Measurements from ENCODE around the gene STIL.
A peak's percentile ranks its signal among the peaks of the same experiment; 100 is the strongest.

Gene STIL

DNA sequence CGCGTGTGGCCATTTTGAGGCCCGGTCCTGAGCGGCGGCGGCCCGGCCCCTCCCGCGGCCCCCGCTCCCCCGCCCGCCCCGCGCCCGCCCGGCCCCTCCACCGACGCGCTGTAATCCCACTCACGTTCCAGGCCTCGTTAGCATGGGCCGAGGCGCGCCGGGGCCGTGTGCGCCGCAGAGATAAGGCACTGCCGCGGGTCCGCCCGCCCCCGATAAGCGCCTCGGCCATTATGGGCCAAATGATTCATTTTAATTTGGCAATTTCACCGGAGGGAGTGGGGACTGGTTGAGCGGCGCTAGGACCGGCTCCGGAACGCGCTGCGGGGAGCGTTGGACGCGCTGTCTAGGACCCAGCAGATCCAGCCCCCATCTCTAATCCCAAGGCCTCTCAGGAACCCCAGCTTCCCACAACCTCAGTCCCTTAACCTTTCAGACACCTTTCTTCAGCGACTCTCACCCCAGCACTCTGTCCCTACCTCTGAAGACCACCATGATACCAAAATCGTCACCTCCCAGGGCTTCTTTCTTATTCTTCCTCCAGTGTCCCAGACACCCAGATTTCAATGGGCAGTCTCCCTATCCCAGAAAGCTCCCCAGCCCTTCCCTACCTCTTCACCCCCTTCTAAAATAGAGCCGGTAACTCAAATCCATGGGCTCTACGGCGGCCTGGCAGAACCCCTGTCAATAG, 81.6 kb downstream of the STIL start, which contains the start of gene TAL1:
Gene TAL1, minus strand, starts transcription at position 39 of the 688 bp plus-strand sequence. CDS start 6,337 bp downstream, outside the sequence.
- no peak for DNase-seq

DNA sequence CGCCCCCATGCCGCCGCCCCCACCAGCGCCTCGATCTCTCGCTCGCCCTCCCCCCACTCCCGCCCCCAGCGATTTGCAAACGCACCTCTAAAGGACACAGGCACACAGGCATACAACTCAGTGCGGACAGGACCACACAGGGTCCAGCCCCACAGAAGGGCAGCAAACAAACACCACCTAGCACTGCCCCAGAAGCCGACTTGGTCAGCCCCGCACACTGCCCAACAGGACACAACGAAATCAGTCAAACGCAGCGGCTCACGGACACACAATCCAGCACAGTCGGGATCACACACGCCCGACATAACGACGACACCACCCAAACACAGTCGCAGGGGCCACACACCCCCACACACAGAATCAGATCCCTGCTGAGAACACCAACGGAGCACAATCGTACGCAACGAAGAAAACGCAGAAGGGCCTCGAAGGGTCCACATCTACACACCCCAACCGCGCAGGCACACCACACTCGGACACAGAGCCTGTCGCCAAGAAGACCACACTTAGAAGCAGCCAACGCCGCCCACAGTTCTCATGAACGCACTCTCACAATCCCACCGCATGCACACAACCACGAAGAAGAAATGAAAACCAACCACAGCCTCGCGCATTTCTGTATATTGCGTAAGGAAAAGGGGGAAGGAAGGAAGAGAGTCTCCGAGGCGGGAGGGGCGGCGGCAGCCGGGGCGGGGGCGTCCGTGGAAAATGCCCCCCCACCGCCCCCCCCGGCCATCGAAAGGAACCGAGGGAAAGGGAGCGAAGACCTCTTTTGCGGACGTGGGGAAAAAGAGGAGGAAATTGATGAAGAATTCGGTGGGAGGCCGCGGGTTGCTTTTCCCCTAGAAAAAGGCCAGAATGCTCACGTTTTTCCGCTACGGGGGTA, 82.4 kb downstream of the STIL start:
- peak; percentile 42 to 51 for DNase-seq

DNA sequence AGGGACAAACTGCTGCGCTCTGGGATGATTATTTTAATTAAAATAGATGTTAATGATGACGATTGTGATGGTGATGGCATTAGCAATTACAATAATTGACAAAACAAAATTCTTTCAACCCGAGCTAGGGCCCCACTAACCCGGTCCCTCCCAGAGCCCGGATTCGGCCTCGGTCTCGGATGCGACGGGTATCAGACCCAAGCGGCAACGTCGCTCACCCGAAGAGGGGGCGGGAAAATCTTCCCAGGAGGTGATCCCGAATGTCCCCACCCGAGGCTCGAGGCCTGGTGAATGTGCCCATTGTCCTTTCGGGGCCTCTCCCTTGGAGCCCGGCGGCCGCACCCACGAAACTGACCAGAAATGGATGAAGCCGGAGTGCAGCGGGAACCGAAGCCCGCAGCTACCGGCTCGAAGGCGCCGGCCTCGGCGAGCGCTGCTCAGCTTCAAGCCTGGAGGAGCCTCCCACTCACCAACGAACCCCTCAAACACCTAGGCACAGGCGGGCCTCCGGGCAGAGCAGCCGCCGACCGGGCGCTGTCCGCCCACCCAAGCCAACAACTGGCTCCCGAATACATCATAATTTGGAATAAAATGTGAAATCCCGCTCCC, 83.2 kb downstream of the STIL start:
- no peak for DNase-seq

DNA sequence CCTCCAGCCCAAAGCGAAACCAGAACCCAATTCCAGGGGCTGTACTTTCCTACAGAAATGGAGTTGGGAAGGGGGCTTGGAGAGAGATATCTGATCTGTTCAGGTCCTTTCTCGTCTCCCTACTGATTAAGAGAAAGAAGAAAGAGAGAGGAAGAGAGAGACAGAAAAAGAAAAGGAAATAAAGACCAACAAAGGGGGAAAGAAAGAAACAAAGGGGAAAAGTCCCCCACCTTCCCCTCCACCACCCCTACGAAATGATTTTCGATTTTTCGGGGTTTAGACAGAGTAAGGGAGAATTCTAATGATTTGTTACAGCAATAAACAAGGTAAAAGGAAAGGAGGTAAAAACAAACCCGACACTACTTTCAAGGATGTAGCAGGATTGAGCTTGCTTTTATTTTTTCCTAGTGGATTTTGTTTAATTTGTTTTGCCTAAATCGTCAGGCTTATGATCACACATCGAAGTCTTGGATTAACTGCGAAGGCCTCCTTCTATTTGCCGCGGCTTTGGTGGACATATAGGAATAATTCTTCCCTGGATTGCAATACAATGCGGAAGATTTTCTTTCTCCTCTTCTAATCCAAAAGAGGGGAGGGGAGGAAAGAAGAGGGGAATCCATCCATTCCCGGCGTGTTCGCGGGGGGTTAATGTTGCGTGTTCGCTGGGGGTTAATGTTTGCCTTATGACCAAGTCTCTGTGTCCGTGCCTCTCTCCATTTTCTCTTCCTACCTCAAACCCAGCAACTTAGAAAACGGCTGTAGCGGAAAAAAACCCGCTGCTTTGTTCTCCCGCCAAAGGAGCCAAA, 83.9 kb downstream of the STIL start:
- DNase-seq = no peak

DNA sequence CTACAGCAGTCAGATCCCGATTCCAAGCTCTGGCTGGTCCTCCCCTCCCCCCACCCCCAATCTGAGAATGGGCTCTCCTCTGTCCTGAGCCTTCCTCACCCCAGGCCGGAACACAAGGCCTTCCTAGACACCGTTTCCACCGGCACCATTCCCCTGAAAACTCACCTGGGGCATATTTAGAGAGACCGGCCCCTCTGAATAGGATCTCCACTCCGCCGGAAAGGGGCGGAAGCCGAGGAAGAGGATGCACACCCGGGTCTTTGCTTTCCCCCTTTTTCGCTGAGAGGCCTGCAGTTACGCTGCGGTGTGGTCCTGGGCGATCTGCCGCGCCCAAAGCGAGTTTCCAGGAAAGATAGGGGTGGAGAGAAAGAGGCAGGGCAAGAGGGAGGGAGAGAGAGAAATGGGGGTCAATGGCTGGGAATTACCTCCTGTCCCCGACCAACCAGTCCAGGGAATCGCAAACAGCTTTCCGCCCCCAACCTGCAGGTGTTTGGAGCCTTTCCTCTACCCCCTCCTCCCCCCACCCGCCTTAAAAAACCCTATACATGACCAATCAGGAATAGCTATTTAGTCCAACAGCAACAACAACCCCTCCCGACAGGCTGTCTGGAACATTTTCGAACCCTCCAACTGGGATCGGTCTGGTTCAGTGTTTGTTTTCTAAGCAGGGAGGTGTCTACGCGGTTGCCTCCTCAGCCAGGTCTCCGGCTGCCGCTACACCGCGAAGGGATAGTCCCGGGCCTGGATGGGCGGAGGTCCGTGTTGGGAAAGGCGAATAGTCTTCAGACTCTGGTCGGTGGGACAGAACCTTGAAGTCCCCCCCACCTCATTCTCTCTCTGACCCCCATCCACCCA, 84.7 kb downstream of the STIL start:
- DNase-seq = no peak

DNA sequence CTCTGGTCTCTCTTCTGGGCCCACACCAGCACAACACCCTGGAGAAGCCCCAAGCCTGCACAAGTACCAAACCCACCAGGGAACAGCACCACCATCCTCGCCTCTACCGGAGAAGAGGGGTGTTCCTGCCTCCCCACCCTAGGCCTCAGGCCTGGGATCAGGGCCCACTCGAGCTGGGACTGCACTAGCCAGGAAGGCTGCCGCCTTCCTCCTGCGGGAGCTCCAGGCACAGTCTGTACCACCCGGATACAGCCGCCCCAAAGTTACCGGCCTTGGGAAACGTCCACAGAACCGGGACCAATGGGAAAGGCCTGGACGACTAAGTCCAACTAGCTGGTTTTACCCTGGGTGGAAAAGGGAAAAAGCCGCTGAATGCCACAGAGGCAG, 85.3 kb downstream of the STIL start:
- no peak for DNase-seq

DNA sequence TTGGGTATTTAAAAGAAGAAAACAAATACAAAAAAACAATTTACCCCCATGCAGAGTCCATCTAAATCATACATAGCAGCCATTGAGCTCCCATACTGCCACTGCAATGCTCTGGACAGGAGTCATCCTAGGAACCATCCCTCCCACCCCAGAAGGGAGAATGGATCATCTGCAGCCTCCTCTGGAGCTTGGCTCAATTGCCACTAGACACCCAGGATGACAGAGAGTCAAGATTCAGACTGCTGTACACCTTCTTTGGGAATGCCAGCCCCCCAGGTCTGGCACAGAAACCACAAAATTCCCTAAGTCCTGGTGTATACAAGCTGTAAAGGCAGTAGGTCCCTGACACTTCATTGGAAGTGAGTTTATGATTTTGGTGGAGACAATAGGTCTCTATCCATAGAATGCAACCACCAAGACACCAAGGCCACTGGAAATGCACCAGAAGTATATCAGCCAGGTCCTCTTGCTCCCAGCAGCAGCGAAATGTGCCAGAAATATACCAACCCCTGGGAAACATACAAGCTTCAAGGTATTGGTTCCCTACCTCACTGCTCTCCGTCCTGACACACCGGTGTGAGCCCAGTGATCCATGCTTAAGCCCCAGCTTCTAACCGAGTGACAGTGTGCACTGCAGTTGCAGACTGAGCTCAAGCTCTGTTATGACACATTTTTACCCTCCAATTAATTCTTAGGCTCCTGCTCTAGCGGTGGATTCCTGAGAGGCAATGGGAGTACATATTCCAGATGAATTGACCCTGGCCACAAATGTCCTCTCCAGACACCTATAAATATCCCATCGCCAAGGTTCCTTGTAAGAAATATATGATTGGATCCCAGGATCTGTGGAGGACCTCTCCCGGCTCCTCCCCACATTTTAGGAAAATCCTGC, 86.4 kb downstream of the STIL start:
- DNase-seq = no peak

DNA sequence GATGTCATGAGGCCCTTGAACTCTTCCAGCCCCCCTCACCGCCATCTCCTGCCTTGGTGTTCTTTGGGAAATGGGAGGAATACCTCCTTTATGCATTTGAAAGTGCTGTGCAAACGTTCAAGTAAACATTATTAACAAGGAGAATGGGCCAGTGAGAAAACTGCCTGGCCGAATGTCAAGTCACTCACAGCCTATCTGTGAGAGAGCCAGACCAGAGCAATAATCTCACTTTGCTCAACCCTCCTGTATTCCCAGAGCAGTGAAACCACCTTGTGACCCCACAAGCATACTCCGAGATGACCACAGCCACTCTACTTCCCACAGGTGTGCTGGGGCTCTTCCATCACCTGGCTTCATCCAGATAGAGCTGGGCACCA, 87.1 kb downstream of the STIL start:
- DNase-seq = no peak

DNA sequence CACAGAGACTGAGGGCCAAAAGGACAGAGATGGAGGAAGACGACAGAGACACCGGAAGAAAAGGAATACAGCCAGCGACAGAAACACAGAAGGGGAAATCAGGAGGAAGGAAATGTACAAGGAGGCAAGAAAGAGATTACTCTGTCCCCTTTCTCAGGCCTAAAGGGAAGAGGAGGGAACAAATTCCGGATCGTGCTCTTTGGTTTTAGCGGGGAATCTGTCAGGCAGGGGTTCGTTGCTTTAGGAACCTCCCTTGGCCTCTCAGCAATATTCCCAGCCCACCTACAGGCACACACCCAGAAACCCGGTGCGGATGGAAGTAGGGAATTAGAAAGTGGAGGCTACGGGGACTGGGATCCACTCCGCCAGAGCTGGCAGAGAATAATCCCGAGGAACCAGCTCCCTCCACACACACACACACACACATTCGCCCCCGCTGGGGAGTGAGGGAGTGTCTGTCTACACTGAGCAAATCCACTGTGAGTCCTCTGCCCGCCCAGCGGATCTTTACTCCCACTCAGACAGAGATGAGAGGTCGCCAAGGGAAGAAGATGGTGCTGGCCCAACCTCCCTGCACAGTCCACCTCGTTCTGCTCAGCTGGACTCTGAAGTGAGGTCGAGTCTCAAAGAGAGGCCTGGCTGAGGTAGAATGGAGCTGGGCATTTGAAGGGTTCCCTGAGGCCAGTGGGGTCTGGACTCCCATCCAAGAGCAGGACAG, 87.7 kb downstream of the STIL start:
- no peak for DNase-seq

DNA sequence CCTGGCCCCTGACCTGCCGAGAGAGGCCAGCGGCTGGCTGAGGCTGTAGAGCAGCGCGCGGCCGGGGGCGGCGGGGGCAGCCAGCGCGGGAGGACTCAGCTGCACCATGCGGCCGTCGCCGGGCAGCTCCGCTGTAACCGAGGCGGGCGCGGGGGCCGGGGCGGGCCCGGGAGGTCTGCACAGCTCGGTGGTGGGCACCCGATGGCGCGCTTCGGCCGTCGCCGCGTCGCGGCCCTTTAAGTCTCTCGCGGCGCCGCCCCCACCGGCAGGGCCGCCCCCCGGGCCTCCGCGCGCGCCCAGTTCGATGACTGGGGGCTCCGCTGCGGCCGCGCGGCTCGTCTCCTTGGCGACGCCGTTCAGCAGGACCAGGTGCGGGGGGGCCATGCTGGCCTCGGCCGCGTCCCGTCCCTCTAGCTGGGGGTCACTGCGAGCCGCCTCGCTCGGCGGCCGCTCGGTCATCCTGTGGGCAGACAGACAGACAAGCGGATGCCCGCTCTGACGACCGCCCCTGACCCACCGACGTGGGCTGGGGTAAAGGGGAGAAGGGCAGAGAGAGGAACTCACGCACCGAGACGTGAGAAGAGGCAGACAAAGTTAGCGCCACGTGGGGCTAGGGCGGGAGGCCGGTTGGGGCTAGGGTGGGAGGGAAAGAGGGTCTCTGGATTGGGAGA, 88.4 kb downstream of the STIL start:
- no peak for DNase-seq

DNA sequence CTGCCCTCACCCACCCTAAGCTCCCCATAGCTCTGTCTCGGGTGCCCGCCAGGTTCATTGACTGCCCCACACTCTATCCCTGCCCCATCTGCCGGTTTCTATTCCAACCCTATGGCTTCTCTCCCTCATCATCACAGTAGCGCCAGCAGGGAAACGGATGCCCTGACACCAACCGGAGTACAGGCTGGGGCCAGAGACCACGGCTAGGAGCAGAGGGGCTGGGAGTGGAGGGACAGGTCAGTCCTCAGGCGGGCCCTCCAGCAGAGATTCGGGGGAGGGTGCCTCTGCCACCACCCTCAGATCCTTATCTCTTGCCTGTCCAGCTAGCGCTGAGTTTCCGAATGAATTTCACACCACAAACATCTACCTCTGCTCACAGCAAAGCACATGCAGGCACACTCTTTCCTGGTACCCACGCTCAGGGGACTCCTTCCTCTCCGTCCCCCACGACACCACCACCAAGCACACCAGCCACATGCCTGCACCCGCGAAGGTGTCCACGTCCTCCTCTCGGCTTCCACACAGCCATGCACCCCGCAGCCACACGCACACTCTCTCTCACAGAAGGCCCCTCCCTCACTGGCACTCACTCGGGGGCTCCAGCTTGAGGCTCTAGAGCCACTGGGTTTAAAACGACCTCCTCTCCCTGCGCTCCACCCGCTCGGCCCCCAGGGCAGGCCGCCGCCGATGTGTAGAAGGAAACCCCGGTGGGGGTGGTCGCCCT, 89.1 kb downstream of the STIL start:
- no peak for DNase-seq

DNA sequence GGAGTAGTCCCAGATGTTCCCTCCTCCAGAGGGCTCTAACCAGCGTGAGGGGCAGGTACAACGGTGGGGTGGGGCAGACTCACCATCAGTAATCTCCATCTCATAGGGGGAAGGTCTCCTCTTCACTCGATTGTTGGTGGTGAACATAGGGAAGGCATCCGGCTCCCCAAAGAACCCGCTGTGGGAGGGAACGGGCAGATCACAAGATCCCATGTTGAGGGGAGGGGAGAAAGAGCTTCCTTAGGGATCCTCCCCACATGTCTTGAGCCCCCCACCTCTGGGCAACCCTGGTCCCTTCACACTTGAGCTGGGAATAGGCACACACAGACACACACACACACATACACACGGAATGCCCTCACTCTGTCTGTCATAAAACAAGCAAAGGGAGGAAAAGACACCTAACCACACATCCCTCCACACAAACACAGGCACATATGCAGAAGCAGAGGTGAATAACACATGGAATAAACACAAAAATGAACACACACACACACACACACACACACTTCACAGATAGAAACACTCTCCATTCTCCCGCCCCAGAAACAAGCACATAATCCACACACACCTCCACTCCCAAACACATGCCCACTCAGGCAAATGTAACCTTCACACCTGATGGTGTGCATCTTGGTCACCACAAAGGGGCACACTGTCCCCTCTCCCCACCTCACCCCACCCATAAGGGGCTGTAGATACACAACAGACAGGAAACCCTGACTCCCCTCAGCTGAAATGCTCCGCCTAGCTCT, 89.8 kb downstream of the STIL start:
- DNase-seq = no peak

DNA sequence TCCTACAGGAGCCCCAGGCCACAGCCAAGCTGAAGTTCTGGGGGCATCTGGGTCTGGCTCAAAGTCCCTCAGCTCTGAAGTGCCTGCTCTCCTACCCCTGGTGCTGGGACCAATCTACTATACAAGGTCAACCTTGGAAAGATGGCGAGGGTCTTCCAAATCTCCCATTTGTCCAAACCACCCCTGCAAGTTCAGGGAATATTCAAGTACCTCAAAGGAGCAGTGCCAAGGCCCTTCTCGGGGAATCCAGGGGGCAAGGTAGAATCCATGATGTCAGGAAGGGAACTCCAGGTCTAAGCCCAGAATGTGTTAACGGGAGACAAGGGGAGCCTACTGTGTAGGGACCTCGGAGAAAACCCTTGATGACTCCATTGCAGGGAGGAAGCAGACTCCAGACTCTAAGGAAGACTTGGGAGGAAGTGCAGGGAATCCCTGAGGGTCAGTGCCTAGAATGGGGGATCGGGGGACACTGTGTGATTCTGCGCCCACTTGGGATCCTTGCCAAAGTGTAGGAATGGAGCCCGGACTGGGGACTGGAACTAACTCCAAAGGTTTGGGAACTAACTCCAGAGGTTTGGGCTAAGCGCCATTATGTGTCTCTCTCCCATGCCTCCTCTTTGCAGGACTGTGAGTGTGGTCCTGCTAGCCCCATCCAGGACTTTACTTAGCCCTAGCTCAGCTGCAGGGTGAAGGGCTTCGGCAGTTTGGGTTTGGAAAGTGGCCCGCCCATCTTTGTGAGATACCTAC, 90.6 kb downstream of the STIL start:
- DNase-seq = no peak

DNA sequence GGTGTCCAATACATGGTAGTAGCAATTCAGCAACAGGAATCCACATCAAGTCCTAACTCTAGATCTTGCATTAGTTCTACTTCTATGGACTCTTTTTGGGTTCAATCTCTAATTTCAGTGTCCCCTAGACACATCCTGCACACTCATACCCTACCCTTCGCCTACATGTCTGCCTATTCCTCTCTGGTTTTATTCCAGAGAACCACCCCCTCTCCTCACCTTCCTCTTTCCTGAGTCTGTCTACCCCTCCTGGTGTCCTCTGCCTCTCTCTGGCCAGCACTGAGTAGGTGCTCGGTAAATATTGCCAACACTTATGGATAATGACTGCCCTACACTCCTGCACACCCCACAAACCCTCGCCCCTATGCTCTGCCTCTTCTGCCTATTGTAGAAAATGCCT, 91.5 kb downstream of the STIL start:
- no peak for DNase-seq

DNA sequence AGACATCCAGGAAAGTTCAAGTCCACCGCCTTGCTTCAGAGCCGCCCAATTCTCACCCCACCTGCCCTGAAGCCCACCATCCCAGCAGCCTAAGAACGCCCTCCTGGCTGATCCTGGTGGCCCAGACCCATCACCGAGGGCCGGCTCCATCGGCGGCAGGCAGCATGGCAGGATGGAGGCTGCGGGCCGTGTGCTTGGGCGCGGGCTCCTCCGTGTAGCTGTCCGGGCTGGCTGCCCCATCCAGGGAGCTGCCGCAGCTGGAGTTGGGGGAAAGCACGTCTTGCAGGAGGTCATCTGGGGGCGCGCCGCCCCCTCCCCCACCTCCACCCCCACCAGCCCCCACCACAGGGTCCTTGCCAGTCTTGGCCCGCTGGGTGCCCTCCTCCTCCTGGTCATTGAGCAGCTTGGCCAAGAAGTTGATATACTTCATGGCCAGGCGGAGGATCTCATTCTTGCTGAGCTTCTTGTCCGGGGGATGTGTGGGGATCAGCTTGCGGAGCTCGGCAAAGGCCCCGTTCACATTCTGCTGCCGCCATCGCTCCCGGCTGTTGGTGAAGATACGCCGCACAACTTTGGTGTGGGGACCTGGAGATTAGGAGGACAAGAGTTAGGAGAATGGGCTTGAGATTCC, 94.2 kb downstream of the STIL start:
- no peak for DNase-seq

DNA sequence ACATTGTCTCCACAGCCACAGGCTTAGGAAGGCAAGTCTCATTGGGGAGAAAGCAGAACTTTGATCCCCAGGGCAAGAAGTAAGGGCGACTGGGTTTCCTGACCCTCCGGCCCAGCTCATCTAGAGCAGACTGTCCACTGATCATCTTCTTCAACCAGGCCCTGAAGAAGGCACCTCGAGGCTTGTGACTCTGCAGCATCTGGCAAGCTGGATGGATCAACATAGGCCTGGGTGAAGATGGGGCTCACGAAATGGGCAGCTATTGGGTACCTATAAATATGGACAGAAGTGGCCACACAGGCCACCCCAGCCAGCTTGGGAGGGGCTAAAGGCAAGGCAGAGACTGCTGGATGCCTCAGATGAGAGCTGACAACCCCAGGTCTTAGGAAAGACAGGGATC, 94.9 kb downstream of the STIL start:
- no peak for DNase-seq

Measured in Kasumi-1 (cell line).